Adipocyte (in vitro differentiated cells): ENCODE measurements around the gene PPM1L.

Source experiments
- DNase-seq: peaks from one replicate; pipeline ENCODE4 v3.0.0-alpha.2; 2015; ENCODE audit warnings: low read depth
- H3K27me3 ChIP-seq: replicated peaks from 2 replicates; pipeline ENCODE4 v1.7.0; 2013; ENCODE audit warnings: mild to moderate bottlenecking, low read length, moderate library complexity; ENCODE audit not compliant: control insufficient read depth, insufficient read depth
- H3K36me3 ChIP-seq: 2 replicates; pipeline ENCODE4 v1.7.0; 2013; ENCODE audit warnings: low read length, mild to moderate bottlenecking, moderate library complexity; ENCODE audit not compliant: control insufficient read depth, insufficient read depth, severe bottlenecking
- H3K4me1 ChIP-seq: 2 replicates; pipeline ENCODE4 v1.7.0; 2013; ENCODE audit warnings: mild to moderate bottlenecking, low read length, moderate library complexity; ENCODE audit not compliant: control insufficient read depth, insufficient read depth
- H3K4me3 ChIP-seq: 2 replicates; pipeline ENCODE4 v1.7.0; 2013; ENCODE audit warnings: mild to moderate bottlenecking, low read length, moderate library complexity
- H3K9ac ChIP-seq: 2 replicates; pipeline ENCODE4 v1.7.0; 2013; ENCODE audit warnings: mild to moderate bottlenecking, low read length, moderate library complexity
- H3K9me3 ChIP-seq: 2 replicates; pipeline ENCODE4 v1.7.0; 2013; ENCODE audit warnings: mild to moderate bottlenecking, low read length, moderate library complexity; ENCODE audit not compliant: control insufficient read depth

PPM1L gene

GRCh38 chr3:160909917-160910316 lies 153.9 kb downstream of the PPM1L start:
- H3K9me3 ChIP-seq, result no peaks in the 10 kb centered on the region

GRCh38 chr3:160911411-160911810 lies 155.4 kb downstream of the PPM1L start:
- no peaks in the 10 kb centered on the region for H3K4me1 ChIP-seq
- DNase-seq, result no peak
- no peak overlapping the region for H3K9ac ChIP-seq
- no peaks in the 10 kb centered on the region for H3K36me3 ChIP-seq
- H3K27me3 ChIP-seq, result no peaks in the 10 kb centered on the region
- H3K9me3 ChIP-seq, result no peaks in the 10 kb centered on the region
- H3K4me3 ChIP-seq, result no peak overlapping the region

More at GRCh38 chr3:160909917-160910316, 153.9 kb downstream of the PPM1L start:
- Histone ChIP-seq H3K36me3 (no peaks in the 10 kb centered on the region), H3K27me3 (no peaks in the 10 kb centered on the region), H3K4me1 (no peaks in the 10 kb centered on the region), H3K9ac (no peak overlapping the region), H3K4me3 (no peak overlapping the region)
- DNase-seq, result no peak

- Histone ChIP-seq H3K4me3 (no peak overlapping the region), H3K9me3 (no peaks in the 10 kb centered on the region), H3K4me1 (no peaks in the 10 kb centered on the region), H3K36me3 (no peaks in the 10 kb centered on the region), H3K27me3 (no peaks in the 10 kb centered on the region), H3K9ac (no peak overlapping the region)
- no peak for DNase-seq
Observed at GRCh38 chr3:160916472-160916871, 160.4 kb downstream of the PPM1L start.

GRCh38 chr3:160919942-160920341 lies 163.9 kb downstream of the PPM1L start:
- Histone ChIP-seq H3K4me3 (no peak overlapping the region), H3K36me3 (no peaks in the 10 kb centered on the region), H3K9me3 (no peaks in the 10 kb centered on the region), H3K27me3 (no peaks in the 10 kb centered on the region), H3K9ac (no peak overlapping the region), H3K4me1 (no peaks in the 10 kb centered on the region)
- DNase-seq, result no peak

GRCh38 chr3:160921020-160921635 lies 165.1 kb downstream of the PPM1L start:
- Histone ChIP-seq H3K36me3 (no peaks in the 10 kb centered on the region), H3K9me3 (no peaks in the 10 kb centered on the region), H3K4me3 (no peak overlapping the region), H3K27me3 (no peaks in the 10 kb centered on the region), H3K9ac (no peak overlapping the region), H3K4me1 (no peaks in the 10 kb centered on the region)
- peak; percentile 84 for DNase-seq

- Histone ChIP-seq H3K4me3 (no peak overlapping the region), H3K27me3 (no peaks in the 10 kb centered on the region), H3K36me3 (no peaks in the 10 kb centered on the region), H3K4me1 (peaks cover 4% of the 10 kb centered on the region), H3K9ac (no peak overlapping the region), H3K9me3 (no peaks in the 10 kb centered on the region)
- no peak for DNase-seq
Observed at GRCh38 chr3:160924776-160925175, 168.7 kb downstream of the PPM1L start.

GRCh38 chr3:160927620-160928019 lies 171.6 kb downstream of the PPM1L start:
- H3K4me3 ChIP-seq, result no peak overlapping the region
- H3K9ac ChIP-seq, result no peak overlapping the region
- DNase-seq, result no peak
- H3K27me3 ChIP-seq, result no peaks in the 10 kb centered on the region
- peaks cover 10% of the 10 kb centered on the region for H3K4me1 ChIP-seq
- H3K9me3 ChIP-seq, result no peaks in the 10 kb centered on the region
- H3K36me3 ChIP-seq, result no peaks in the 10 kb centered on the region

GRCh38 chr3:160928183-160928726 lies 172.2 kb downstream of the PPM1L start:
- H3K9me3 ChIP-seq, result no peaks in the 10 kb centered on the region
- H3K27me3 ChIP-seq, result no peaks in the 10 kb centered on the region
- H3K4me3 ChIP-seq, result no peak overlapping the region
- DNase-seq, result no peak
- H3K36me3 ChIP-seq, result no peaks in the 10 kb centered on the region
- H3K9ac ChIP-seq, result no peak overlapping the region
- peaks cover 10% of the 10 kb centered on the region for H3K4me1 ChIP-seq

- H3K4me3 ChIP-seq, result no peak overlapping the region
- H3K36me3 ChIP-seq, result no peaks in the 10 kb centered on the region
- H3K4me1 ChIP-seq, result peaks cover 12% of the 10 kb centered on the region
- H3K9me3 ChIP-seq, result no peaks in the 10 kb centered on the region
- DNase-seq, result peak; percentile 34
- no peak overlapping the region for H3K9ac ChIP-seq
- H3K27me3 ChIP-seq, result no peaks in the 10 kb centered on the region
Observed at GRCh38 chr3:160929595-160929994, 173.6 kb downstream of the PPM1L start.

- H3K36me3 ChIP-seq, result no peaks in the 10 kb centered on the region
- peaks cover 19% of the 10 kb centered on the region for H3K4me1 ChIP-seq
- peak; percentile 72 for DNase-seq
- H3K27me3 ChIP-seq, result no peaks in the 10 kb centered on the region
- no peak overlapping the region for H3K4me3 ChIP-seq
- H3K9ac ChIP-seq, result no peak overlapping the region
- no peaks in the 10 kb centered on the region for H3K9me3 ChIP-seq
Observed at GRCh38 chr3:160931474-160931873, 175.4 kb downstream of the PPM1L start.

GRCh38 chr3:160935413-160936095 lies 179.5 kb downstream of the PPM1L start:
- Histone ChIP-seq H3K9me3 (no peaks in the 10 kb centered on the region), H3K27me3 (no peaks in the 10 kb centered on the region), H3K9ac (no peak overlapping the region), H3K4me3 (no peak overlapping the region), H3K4me1 (peaks cover 18% of the 10 kb centered on the region), H3K36me3 (no peaks in the 10 kb centered on the region)
- peak; percentile 13 for DNase-seq
